HG03159 (cell line): ENCODE data around the gene RNASE13.
"Not testable (repeated sequence)": the region's sequence is repeated elsewhere in the genome, so short reads cannot be mapped to it uniquely, and the experiment has no call there.

ENCODE experiments used
- ATAC-seq: cut with Tn5 transposase; IDR thresholded peaks from one replicate; pipeline ENCODE4 v1.9.1; 2021; ENCODE audit warnings: mild to moderate bottlenecking, moderate library complexity; ENCODE audit not compliant: unreplicated experiment

RNASE13 gene

GRCh38 chr14:21023817-21024584 is 10.6 kb downstream of the RNASE13 start:
- ATAC-seq = no peak

DNA sequence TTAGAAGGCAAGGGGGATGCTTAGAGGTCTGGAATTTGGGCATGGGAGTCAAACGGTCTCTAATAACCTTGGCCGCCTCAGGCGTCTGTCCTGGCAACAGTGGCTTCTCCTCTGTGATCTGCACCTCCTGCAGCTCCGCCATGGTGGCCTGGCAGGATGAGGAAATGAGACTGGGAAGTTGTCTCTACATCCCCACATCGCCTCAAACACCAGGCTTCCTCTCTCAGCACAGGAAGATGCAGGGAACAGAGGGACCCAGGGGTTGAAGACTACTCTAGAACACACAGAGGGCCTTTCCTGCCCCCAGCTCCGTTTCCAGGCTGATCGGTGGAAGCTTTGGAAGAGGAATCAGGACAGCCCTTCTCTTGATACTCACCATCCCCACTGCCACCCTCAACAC is 11.4 kb downstream of the RNASE13 start:
- no peak for ATAC-seq

GRCh38 chr14:21022686-21023085 is 11.9 kb downstream of the RNASE13 start:
- ATAC-seq = no peak

DNA sequence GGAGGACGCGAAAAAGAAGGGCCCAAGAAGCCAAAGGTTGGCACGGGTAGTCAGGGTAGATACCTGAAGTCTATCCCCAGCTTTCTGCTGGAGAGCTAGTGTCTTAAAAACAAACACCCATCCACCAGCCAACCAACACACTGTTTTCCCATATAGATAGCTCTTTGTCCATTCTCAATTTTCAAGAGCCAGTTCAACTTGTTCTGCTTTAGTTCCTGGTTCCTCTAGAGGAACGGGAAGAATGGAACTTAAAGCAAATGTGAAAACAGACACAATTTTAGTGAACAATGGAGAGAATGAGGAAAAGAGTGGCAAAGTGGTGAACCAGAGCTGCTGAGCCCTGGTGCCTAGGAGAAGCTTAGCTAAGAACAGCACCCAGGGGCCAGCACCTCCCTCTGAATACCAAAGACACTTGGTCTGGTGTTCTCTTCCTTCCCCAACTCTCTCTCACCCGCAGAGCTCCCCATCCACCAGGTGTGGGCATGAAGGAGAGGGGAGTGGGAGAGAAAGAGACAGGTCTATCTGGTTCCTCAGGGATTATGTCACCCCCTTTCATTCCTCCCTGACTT is 13.5 kb downstream of the RNASE13 start:
- ATAC-seq = no peak

GRCh38 chr14:21019366-21019765 is 15.2 kb downstream of the RNASE13 start:
- no peak for ATAC-seq

GRCh38 chr14:21018781-21019180 is 15.8 kb downstream of the RNASE13 start:
- no peak for ATAC-seq

DNA sequence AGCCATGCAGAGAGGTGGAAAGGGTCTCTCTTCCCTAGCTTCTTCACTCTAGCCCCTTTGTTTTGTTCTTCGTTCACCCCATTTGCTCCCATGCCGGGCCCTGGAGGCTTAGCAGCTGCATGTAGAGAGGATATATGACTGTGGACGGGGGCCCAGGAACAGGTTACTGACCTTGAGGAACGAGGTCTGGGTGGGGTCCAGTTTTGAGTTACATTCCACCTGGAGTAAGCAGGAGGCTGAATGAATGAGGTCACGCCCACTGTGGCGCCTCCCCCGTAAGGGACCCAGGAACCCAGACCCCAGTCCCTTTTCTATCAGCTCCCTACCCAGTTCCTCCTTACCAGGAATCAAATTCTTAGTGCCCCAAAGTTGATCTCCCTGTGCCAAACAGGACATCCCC is 16.3 kb downstream of the RNASE13 start:
- ATAC-seq = no peak

- ATAC-seq = no peak
These were observed 16.9 kb downstream of the RNASE13 start for GRCh38 chr14:21017528-21018245.

- no peak for ATAC-seq
These were observed 18.0 kb downstream of the RNASE13 start for GRCh38 chr14:21016413-21017190.

- no peak for ATAC-seq
These were observed 19.3 kb downstream of the RNASE13 start for GRCh38 chr14:21015312-21015711.

DNA sequence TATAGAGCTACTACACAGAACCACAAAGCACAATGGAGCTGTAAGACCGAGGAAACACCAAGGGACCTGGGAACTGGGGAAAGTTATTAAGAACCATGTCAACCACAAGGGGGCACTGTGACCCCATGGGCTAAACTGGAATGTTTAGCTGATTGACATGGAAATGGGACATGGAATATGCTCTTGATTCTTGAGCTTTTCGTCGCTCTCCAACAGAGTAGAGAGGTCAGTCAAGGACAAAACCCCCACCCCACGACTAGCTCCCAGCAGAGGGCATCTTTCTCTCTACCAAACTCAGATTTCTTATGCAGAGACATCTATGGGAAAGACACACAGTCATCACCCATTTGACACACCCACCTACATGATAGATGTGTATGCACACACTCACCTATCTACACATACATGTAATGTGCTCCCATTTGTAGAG is 19.8 kb downstream of the RNASE13 start:
- ATAC-seq = peak; percentile 53

DNA sequence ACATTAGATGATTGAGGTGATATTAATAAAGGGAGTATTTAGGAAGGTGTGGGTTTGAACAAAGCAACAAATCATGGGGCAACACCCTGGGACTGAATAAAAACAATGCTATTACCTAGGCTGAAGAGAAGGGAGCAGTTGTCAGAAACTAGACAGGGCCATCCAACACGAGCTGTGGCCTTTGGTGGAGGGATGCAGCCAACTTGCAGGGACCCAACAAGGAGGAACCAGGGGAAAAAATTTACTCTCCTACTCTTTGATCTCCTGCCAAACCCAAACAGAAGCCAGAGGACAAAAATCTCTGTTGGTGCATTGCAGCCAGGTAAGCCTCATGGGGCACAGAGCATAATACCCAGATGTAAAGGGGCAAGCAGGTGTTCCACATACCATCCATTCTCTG is 23.5 kb downstream of the RNASE13 start:
- no peak for ATAC-seq

- not testable (repeated sequence) for ATAC-seq
These were observed 24.9 kb downstream of the RNASE13 start for GRCh38 chr14:21009721-21010120.

- no peak for ATAC-seq
These were observed 30.7 kb downstream of the RNASE13 start for GRCh38 chr14:21003788-21004346.

GRCh38 chr14:21001218-21001617 is 33.4 kb downstream of the RNASE13 start:
- ATAC-seq = no peak

DNA sequence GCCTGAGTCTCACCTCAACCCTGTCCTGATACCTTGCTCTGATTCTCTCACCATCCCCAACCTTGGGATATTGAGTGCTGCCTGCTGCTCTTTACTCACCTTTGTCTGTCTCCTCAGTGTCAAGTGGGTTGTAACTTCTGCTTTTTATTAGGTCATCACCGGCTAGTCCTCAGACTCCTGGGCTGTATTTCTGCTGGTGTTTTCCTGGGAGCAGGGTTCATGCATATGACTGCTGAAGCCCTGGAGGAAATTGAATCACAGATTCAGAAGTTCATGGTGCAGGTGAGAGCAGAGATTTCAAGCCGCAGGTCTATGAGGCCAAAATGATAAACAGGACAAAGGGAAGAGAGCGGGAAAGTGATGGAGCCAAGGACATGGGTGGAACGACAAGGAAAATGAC is 35.0 kb downstream of the RNASE13 start:
- ATAC-seq = no peak

GRCh38 chr14:20998674-20999366 is 35.8 kb downstream of the RNASE13 start, which contains the start of gene SLC39A2:
Gene SLC39A2 (plus strand): TSS chr14:20999293. CDS start chr14:20999447, 154 bp downstream.
- no peak for ATAC-seq

DNA sequence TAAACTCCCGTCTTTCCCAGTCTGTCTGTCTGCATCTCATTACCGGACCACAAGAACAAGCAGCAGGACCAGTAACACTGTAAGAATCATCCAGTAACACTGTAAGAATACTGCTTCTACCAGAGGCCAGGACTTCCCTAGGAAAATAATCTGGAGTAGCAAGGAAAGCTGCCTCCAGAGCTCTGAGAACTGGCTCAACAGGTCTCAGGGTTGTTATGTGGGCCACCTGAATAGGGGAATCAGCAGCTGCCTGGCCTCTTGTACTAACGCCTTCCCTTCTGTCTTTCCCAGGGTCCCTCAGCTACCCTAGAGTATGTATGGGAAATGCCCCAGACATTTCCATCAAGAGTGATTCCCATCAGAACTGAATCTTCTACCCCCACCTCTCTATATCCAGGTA is 36.5 kb downstream of the RNASE13 start:
- no peak for ATAC-seq

GRCh38 chr14:20997564-20997963 is 37.0 kb downstream of the RNASE13 start:
- ATAC-seq = no peak

- ATAC-seq = no peak
These were observed 37.5 kb downstream of the RNASE13 start for GRCh38 chr14:20997115-20997514.
